Right atrium auricular region (tissue), 2 donors: ENCODE data around the gene CCL20. TPM values are rescaled to one million over a fixed set of nuclear protein-coding genes. Genes with fewer than 3 reads are reported as not detected.
"Not testable (repeated sequence)": the region's sequence is repeated elsewhere in the genome, so short reads cannot be mapped to it uniquely, and the experiment has no call there.

Experiments
- DNase-seq: peaks from one replicate; pipeline ENCODE4 v3.0.0-alpha.2; 2019; ENCODE audit warnings: low spot score
- H3K27ac ChIP-seq, 2 donors: fragments of 200-600 bp; sonication (generic); 1 replicate in 1 of 2; 2 replicates in 1 of 2; pipeline ENCODE4 v1.5.1; 2016 to 2019
- H3K27me3 ChIP-seq, 2 donors: fragments of 200-600 bp; sonication (generic); one replicate each; pipeline versions ENCODE4 v1.5.1 to v1.6.0; 2017 to 2019
- H3K36me3 ChIP-seq: fragments of 200-600 bp; sonication (generic); one replicate; pipeline ENCODE4 v1.5.1; 2016
- H3K4me1 ChIP-seq, 2 donors: fragments of 200-600 bp; sonication (generic); one replicate each; pipeline versions ENCODE4 v1.5.1 to v1.6.0; 2017 to 2019
- H3K4me3 ChIP-seq, 2 donors: fragments of 200-600 bp; sonication (generic); 1 replicate in 1 of 2; 2 replicates in 1 of 2; pipeline ENCODE4 v1.5.1; 2017 to 2019; ENCODE audit warnings: mild to moderate bottlenecking in 1 of 2, moderate library complexity in 1 of 2
- H3K9me3 ChIP-seq, 2 donors: fragments of 200-600 bp; sonication (generic); one replicate each; pipeline ENCODE4 v1.5.1; 2019
- CTCF ChIP-seq, 2 donors: fragments of 200-600 bp; sonication (generic); IDR thresholded peaks; one replicate each; pipeline ENCODE4 v1.5.1; 2019; ENCODE audit warnings: antibody characterized with exemption in 2 of 2
- total RNA-seq, 2 donors: library from RNA; depleted of rRNA; stranded (reverse); fragments of >200 nt; gene quantifications; one replicate each; pipeline ENCODE4 v1.1.0, GENCODE V29; 2016

The CCL20 gene
- total RNA-seq, 2 donors from 2014 or later: not detected

- H3K27me3 ChIP-seq: no peaks in the 10 kb centered on the region
- TF ChIP-seq CTCF (IDR thresholded peaks at IDR 0.05): no peak
- H3K4me1 ChIP-seq: no peaks in the 10 kb centered on the region
- DNase-seq: no peak
- no peaks in the 10 kb centered on the region for H3K36me3 ChIP-seq
- no peak overlapping the region for H3K27ac ChIP-seq
- no peak overlapping the region for H3K4me3 ChIP-seq
- no peaks in the 10 kb centered on the region for H3K9me3 ChIP-seq
These were observed 14.9 kb downstream of the CCL20 start for GRCh38 chr2:227828477-227828912.

- no peak overlapping the region for H3K4me3 ChIP-seq
- no peaks in the 10 kb centered on the region for H3K27me3 ChIP-seq
- H3K9me3 ChIP-seq: no peaks in the 10 kb centered on the region
- H3K36me3 ChIP-seq: no peaks in the 10 kb centered on the region
- H3K4me1 ChIP-seq: no peaks in the 10 kb centered on the region
- no peak for TF ChIP-seq CTCF (IDR thresholded peaks at IDR 0.05)
- no peak for DNase-seq
- H3K27ac ChIP-seq: no peak overlapping the region
These were observed 15.7 kb downstream of the CCL20 start for GRCh38 chr2:227829337-227829736.

- no peaks in the 10 kb centered on the region for H3K9me3 ChIP-seq
These were observed 20.8 kb downstream of the CCL20 start for GRCh38 chr2:227834423-227834822.

GRCh38 chr2:227834916-227835650 is 21.4 kb downstream of the CCL20 start:
- no peak for TF ChIP-seq CTCF (IDR thresholded peaks at IDR 0.05)
- Histone ChIP-seq H3K9me3 (no peaks in the 10 kb centered on the region), H3K27me3 (no peaks in the 10 kb centered on the region), H3K4me1 (no peaks in the 10 kb centered on the region), H3K27ac (no peak overlapping the region), H3K36me3 (no peaks in the 10 kb centered on the region), H3K4me3 (no peak overlapping the region)
- no peak for DNase-seq

More at GRCh38 chr2:227834423-227834822, 20.8 kb downstream of the CCL20 start:
- Histone ChIP-seq H3K27me3 (no peaks in the 10 kb centered on the region), H3K4me1 (no peaks in the 10 kb centered on the region), H3K4me3 (no peak overlapping the region), H3K36me3 (no peaks in the 10 kb centered on the region), H3K27ac (no peak overlapping the region)
- no peak for TF ChIP-seq CTCF (IDR thresholded peaks at IDR 0.05)
- DNase-seq: no peak

GRCh38 chr2:227839339-227840129 is 25.9 kb downstream of the CCL20 start:
- not testable (repeated sequence) for H3K27ac ChIP-seq, H3K4me3 ChIP-seq, DNase-seq, H3K27me3 ChIP-seq, H3K9me3 ChIP-seq, H3K4me1 ChIP-seq, H3K36me3 ChIP-seq

GRCh38 chr2:227846831-227847230 is 33.2 kb downstream of the CCL20 start:
- Histone ChIP-seq H3K4me1 (no peaks in the 10 kb centered on the region), H3K27me3 (no peaks in the 10 kb centered on the region), H3K27ac (no peak overlapping the region), H3K9me3 (no peaks in the 10 kb centered on the region), H3K36me3 (no peaks in the 10 kb centered on the region), H3K4me3 (no peak overlapping the region)
- no peak for TF ChIP-seq CTCF (IDR thresholded peaks at IDR 0.05)
- no peak for DNase-seq
